Activated CD4-positive, alpha-beta T cell treated with anti-CD3 and anti-CD28 coated beads, Interleukin-2, amount 50 U/mL, for 4 hours (primary cell): ENCODE results near the gene BIRC3.

Experiments
- DNase-seq, 2 experiments: peaks; one replicate each; pipeline ENCODE4 v3.0.0-alpha.2; 2020

BIRC3 gene

GRCh38 chr11:102317099-102317767 is at the start of gene BIRC3:
BIRC3 (plus strand) TSS chr11:102317484; CDS start chr11:102324510, 7,026 bp downstream.
- DNase-seq = peak; percentile 87 to 88

GRCh38 chr11:102267609-102268008 is 49.7 kb upstream of the BIRC3 start:
- DNase-seq = no peak

- peak; percentile 75 to 77 for DNase-seq
Observed at GRCh38 chr11:102268083-102268984, 49.0 kb upstream of the BIRC3 start.

GRCh38 chr11:102268985-102269470 is 48.3 kb upstream of the BIRC3 start:
- DNase-seq = no peak

GRCh38 chr11:102269927-102270326 is 47.4 kb upstream of the BIRC3 start:
- DNase-seq = no peak

- DNase-seq = no peak
Observed at GRCh38 chr11:102272047-102272824, 45.0 kb upstream of the BIRC3 start.

- no peak for DNase-seq
Observed at GRCh38 chr11:102274628-102275027, 42.7 kb upstream of the BIRC3 start.

- DNase-seq = no peak
Observed at GRCh38 chr11:102276362-102276761, 40.9 kb upstream of the BIRC3 start.

GRCh38 chr11:102276783-102277182 is 40.5 kb upstream of the BIRC3 start:
- DNase-seq = no peak

GRCh38 chr11:102279641-102280170 is 37.6 kb upstream of the BIRC3 start:
- no peak for DNase-seq

GRCh38 chr11:102280245-102280833 is 36.9 kb upstream of the BIRC3 start:
- no peak for DNase-seq

GRCh38 chr11:102283116-102283485 is 34.2 kb upstream of the BIRC3 start:
- DNase-seq = no peak

GRCh38 chr11:102284008-102284407 is 33.3 kb upstream of the BIRC3 start:
- no peak for DNase-seq

- DNase-seq = no peak
Observed at GRCh38 chr11:102286292-102286691, 31.0 kb upstream of the BIRC3 start.

GRCh38 chr11:102287964-102288724 is 29.1 kb upstream of the BIRC3 start:
- no peak for DNase-seq

GRCh38 chr11:102288725-102289083 is 28.6 kb upstream of the BIRC3 start:
- DNase-seq = no peak

GRCh38 chr11:102289592-102289991 is 27.7 kb upstream of the BIRC3 start:
- DNase-seq = no peak

GRCh38 chr11:102291831-102292230 is 25.5 kb upstream of the BIRC3 start:
- DNase-seq = no peak

- DNase-seq = no peak
Observed at GRCh38 chr11:102292933-102293332, 24.4 kb upstream of the BIRC3 start.

GRCh38 chr11:102293873-102294601 is 23.2 kb upstream of the BIRC3 start:
- no peak for DNase-seq

GRCh38 chr11:102295045-102295444 is 22.2 kb upstream of the BIRC3 start:
- DNase-seq = no peak
